SKM-1 treated with dmso at 0.1 percent for 144 hours (cell line): Measurements from ENCODE around the gene ZNF488.
"Not testable (repeated sequence)": the region's sequence is repeated elsewhere in the genome, so short reads cannot be mapped to it uniquely, and the experiment has no call there.

Source experiments
- DNase-seq: peaks from one replicate; lab custom pipeline; 2025; ENCODE audit not compliant: unreplicated experiment; lab: John Stamatoyannopoulos, UW

Gene ZNF488

GRCh38 chr10:47410271-47410670 is 26.2 kb upstream of the ZNF488 start:
- no peak for DNase-seq

GRCh38 chr10:47409866-47410256 is 25.8 kb upstream of the ZNF488 start:
- DNase-seq: no peak

GRCh38 chr10:47409171-47409865 is 25.2 kb upstream of the ZNF488 start:
- no peak for DNase-seq

- DNase-seq: peak; percentile 27
These were observed 24.5 kb upstream of the ZNF488 start for GRCh38 chr10:47408606-47409005.

GRCh38 chr10:47406870-47407691 is 23.0 kb upstream of the ZNF488 start:
- DNase-seq: no peak

GRCh38 chr10:47406548-47406869 is 22.4 kb upstream of the ZNF488 start:
- no peak for DNase-seq

- DNase-seq: no peak
These were observed 21.9 kb upstream of the ZNF488 start for GRCh38 chr10:47405857-47406547.

- no peak for DNase-seq
These were observed 20.8 kb upstream of the ZNF488 start for GRCh38 chr10:47404937-47405336.

GRCh38 chr10:47404446-47404845 is 20.4 kb upstream of the ZNF488 start:
- no peak for DNase-seq

GRCh38 chr10:47403446-47404318 is 19.6 kb upstream of the ZNF488 start:
- no peak for DNase-seq

- DNase-seq: no peak
These were observed 18.7 kb upstream of the ZNF488 start for GRCh38 chr10:47402641-47403301.

GRCh38 chr10:47401874-47402640 is 18.0 kb upstream of the ZNF488 start:
- DNase-seq: no peak

GRCh38 chr10:47401210-47401609 is 17.1 kb upstream of the ZNF488 start:
- no peak for DNase-seq

GRCh38 chr10:47400786-47401185 is 16.7 kb upstream of the ZNF488 start:
- no peak for DNase-seq

GRCh38 chr10:47400251-47400650 is 16.2 kb upstream of the ZNF488 start:
- DNase-seq: no peak

GRCh38 chr10:47397256-47397655 is 13.2 kb upstream of the ZNF488 start:
- no peak for DNase-seq

- no peak for DNase-seq
These were observed 12.2 kb upstream of the ZNF488 start for GRCh38 chr10:47396311-47396717.

- no peak for DNase-seq
These were observed 5.5 kb upstream of the ZNF488 start for GRCh38 chr10:47389619-47390018.

GRCh38 chr10:47388879-47389278 is 4.8 kb upstream of the ZNF488 start:
- DNase-seq: no peak

GRCh38 chr10:47386104-47386503 is 2.0 kb upstream of the ZNF488 start:
- not testable (repeated sequence) for DNase-seq
